Measurements from ENCODE around the gene TEX22. TPM values are rescaled to one million over a fixed set of nuclear protein-coding genes. Genes with fewer than 3 reads are reported as not detected.

The TEX22 gene
- total RNA-seq, 2 donors from 2014 or later: 0.33 TPM; not detected in 1

DNA sequence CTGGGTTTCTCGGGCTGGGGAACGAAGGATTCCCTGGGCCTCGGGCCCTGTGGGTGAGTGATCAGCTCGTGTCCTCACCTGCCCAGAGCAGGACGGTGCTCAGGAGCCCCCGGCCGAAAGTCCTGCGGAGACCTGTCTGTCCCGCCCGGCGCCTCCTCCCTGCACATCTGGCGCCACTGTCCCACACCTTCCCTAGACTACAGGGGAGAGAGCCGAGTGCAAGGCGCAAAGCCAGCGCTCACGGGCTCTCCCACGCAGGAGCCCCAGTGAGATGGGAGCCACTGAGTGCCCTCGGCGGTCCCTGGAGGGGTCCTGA is 13.1 kb upstream of the TEX22 start:
- WGBS, 2 donors: 92 to 95% methylated on average over 17 to 18 of the region's 19 CpGs
- TF ChIP-seq POLR2A (IDR thresholded peaks at IDR 0.05): no peak
- Histone ChIP-seq H3K4me3 (no peak overlapping the region), H3K9me3 (no peaks in the 10 kb centered on the region), H3K27me3 (no peaks in the 10 kb centered on the region), H3K27ac (no peak overlapping the region), H3K36me3 (replicated peaks in 1 of 2; ENCODE audit: insufficient read depth in 1 of 2, low read depth in 2 of 2) (peaks cover 0 to 3% of the 10 kb centered on the region in 2 donors), H3K4me1 (peaks cover 11% of the 10 kb centered on the region)
- ATAC-seq (no peak), DNase-seq (no peak)
- intact Hi-C loops (cut with DNase I): no loop called here

DNA sequence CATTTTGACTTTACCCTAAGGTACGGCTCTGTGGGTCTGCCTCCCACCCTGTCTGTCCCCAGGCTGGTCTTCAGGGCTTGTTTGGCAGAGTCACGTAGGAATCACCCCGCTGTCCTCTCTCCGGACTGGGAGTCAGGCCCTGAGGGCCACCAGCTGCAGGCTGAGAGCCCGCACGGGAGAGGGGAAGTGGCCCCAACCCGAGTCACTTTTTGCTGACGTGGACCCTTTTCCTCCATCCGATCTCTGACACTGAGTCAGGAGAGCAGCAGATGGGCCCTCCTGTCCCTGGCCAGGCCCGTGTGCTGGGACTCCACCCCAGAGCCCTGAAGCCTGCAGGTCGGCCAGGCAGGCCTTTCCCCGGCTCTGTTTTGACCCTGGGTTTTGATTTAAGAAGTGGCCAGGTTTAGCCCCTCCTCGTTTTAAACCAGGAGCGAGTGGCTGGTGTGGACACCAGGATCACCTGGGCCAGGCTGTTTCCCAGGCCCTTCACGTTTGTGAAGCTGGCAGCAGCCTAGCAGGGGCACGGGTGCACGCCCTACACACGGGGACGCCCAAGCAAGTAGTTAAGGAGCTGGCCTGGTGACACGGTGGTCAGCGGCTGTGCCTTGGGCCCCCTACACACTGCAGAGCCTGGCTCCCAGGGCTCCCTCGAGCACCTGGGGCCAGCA is 12.5 kb upstream of the TEX22 start:
- Histone ChIP-seq H3K9me3 (no peaks in the 10 kb centered on the region), H3K4me3 (no peak overlapping the region), H3K27ac (no peak overlapping the region), H3K36me3 (replicated peaks in 1 of 2; ENCODE audit: insufficient read depth in 1 of 2, low read depth in 2 of 2) (peaks cover 0 to 3% of the 10 kb centered on the region in 2 donors), H3K4me1 (peaks cover 16% of the 10 kb centered on the region), H3K27me3 (no peaks in the 10 kb centered on the region)
- ATAC-seq: no peak
- intact Hi-C loops (cut with DNase I): no loop called here
- TF ChIP-seq POLR2A (IDR thresholded peaks at IDR 0.05): no peak
- TF ChIP-seq, protein P1, sequence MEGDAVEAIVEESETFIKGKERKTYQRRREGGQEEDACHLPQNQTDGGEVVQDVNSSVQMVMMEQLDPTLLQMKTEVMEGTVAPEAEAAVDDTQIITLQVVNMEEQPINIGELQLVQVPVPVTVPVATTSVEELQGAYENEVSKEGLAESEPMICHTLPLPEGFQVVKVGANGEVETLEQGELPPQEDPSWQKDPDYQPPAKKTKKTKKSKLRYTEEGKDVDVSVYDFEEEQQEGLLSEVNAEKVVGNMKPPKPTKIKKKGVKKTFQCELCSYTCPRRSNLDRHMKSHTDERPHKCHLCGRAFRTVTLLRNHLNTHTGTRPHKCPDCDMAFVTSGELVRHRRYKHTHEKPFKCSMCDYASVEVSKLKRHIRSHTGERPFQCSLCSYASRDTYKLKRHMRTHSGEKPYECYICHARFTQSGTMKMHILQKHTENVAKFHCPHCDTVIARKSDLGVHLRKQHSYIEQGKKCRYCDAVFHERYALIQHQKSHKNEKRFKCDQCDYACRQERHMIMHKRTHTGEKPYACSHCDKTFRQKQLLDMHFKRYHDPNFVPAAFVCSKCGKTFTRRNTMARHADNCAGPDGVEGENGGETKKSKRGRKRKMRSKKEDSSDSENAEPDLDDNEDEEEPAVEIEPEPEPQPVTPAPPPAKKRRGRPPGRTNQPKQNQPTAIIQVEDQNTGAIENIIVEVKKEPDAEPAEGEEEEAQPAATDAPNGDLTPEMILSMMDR (IDR thresholded peaks at IDR 0.05): no peak
- WGBS, 2 donors: 89 to 93% methylated on average over 16 to 19 of the region's 22 CpGs
- DNase-seq: peak in 1 of 4 donors; percentile 29

DNA sequence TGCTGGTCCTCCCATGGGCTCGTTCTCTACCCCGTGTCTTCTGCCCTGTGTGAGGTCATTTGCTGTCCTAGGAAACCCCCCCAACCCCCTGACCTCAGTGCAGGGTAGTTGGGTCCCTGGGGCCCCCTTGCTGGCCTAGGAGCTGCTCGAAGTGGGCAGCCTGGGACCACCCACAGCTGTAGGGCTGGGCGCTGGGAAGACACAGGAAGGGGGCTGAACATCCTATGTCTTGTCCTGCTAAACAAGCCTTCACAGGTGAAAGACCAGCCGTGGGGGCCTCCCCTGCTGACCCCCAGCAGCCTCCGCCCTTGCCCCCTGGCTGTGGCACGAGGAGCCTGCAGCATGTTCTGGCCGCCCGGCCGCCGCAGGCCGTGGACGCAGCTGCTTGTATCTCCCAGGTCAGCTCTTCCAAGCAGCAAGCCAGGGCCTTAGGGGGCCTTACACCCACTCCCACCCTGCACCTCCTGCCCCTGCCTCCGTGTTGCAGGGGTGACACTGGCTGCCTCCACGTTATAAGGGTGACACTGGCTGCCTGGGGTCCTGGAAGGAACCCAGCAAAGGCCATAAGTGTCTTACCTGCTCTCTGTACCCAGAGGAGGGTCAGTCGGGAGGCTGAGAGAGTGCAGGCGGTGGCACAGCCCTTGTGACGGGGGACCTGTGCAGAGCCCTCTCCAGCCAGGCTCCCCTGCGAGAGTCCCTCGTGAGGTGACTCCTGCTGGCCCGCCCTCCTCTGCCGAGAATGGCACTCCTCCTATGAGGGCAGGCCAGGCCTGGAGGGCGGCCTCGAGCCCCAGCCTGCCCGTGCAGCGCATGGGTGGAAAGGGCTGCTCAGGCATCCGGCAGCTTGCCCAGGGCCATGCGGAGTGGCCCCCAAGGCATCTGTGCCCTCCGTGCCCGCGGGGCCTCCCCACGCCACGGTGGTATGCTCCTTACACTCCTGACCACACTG is 11.5 kb upstream of the TEX22 start:
- H3K36me3 ChIP-seq (replicated peaks in 1 of 2; ENCODE audit: insufficient read depth in 1 of 2, low read depth in 2 of 2): peaks cover 0 to 3% of the 10 kb centered on the region in 2 donors
- no peaks in the 10 kb centered on the region for H3K27me3 ChIP-seq
- ATAC-seq (no peak), DNase-seq (no peak)
- H3K4me3 ChIP-seq: no peak overlapping the region
- TF ChIP-seq, protein P1 (IDR thresholded peaks at IDR 0.05): no peak
- TF ChIP-seq POLR2A (IDR thresholded peaks at IDR 0.05): no peak
- intact Hi-C loops (cut with DNase I): no loop called here
- no peaks in the 10 kb centered on the region for H3K9me3 ChIP-seq
- 81 to 91% methylated on average over 3 to 33 of the region's 33 CpGs for WGBS, 2 donors
- H3K27ac ChIP-seq: no peak overlapping the region
- H3K4me1 ChIP-seq: peaks cover 16% of the 10 kb centered on the region

DNA sequence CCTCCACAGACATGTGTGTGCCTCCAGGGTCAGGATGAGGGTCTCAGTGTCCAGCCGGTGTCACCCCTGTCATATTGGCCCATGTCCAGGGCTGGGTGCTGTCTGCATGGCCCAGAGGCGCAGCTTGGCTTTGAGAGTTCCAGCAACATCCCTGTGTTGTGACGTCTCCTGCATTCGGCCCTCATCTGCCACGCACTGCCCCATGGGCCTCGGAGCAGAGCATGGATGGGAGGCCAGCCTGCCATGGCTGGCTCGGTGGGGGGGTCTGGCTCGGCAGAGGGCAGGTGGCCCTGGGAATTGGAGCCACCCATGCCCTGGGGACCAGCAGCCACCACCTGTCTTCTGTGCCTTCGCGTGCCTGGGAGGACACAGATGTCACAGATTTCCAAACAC is 10.8 kb upstream of the TEX22 start:
- no peaks in the 10 kb centered on the region for H3K27me3 ChIP-seq
- no peak overlapping the region for H3K27ac ChIP-seq
- no peaks in the 10 kb centered on the region for H3K9me3 ChIP-seq
- intact Hi-C loops (cut with DNase I): no loop called here
- 83% methylated on average over 9 of the region's 10 CpGs; no CpG with 5 or more reads in 1 of the 2 donors for WGBS, 2 donors
- H3K4me3 ChIP-seq: no peak overlapping the region
- peaks cover 0 to 3% of the 10 kb centered on the region in 2 donors for H3K36me3 ChIP-seq (replicated peaks in 1 of 2; ENCODE audit: insufficient read depth in 1 of 2, low read depth in 2 of 2)
- DNase-seq (peak in 1 of 4 donors; percentile 11), ATAC-seq (no peak)
- peaks cover 16% of the 10 kb centered on the region for H3K4me1 ChIP-seq
- TF ChIP-seq, protein P1 (IDR thresholded peaks at IDR 0.05): no peak
- no peak for TF ChIP-seq POLR2A (IDR thresholded peaks at IDR 0.05)

Data from body of pancreas (tissue), 4 donors.